Right hindlimb (tissue), 1 donor: Measurements from ENCODE around the gene SPATA16.
A peak's percentile ranks its signal among the peaks of the same experiment; 100 is the strongest.
"Not testable (repeated sequence)": the region's sequence is repeated elsewhere in the genome, so short reads cannot be mapped to it uniquely, and the experiment has no call there.

Experiments
- DNase-seq: peaks from one replicate; pipeline ENCODE4 v3.0.0-alpha.2; 2018

Gene SPATA16

GRCh38 chr3:172938788-172939187 lies 202.2 kb downstream of the SPATA16 start:
- no peak for DNase-seq

- no peak for DNase-seq
These were observed 209.2 kb downstream of the SPATA16 start for GRCh38 chr3:172931746-172932285.

DNA sequence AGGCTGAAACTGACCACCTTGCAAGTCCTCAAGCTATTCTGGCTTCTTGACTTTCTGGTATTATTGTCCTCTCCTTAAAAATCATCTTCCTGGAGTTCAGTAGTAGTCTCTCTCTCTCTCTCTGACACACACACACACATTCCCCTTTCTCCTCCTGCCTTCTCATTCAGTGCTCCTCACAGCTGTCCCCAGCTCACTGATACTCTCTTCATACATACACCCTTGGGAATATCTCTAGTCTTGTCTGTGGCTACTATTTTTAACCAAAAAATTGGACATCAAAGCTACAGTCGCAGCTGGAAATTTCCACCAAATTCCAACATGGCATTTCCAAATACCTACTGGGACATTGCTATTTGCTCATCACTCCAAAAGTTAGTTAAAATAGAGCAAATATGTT lies 211.6 kb downstream of the SPATA16 start:
- DNase-seq, result no peak

GRCh38 chr3:172924546-172924945 lies 216.5 kb downstream of the SPATA16 start:
- DNase-seq, result no peak

DNA sequence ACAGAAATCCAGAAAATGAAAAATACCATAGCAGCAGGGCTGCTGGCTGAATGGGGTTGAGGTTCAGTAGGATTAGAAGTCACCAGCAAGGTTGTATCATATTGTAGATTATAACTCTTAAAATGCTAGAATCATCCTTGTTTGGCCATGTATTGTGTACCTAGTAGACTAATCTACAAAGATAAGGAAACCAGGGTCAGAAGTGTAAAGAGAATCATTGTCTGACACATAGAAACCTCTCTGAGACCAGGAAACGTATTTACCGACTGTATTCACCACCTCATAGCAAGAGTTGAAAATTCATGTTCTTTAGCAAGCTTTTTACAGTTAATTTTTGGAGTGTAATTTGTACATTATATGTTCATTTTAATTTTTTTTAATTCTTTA lies 221.7 kb downstream of the SPATA16 start:
- no peak for DNase-seq

GRCh38 chr3:172918568-172919296 lies 222.3 kb downstream of the SPATA16 start:
- no peak for DNase-seq

DNA sequence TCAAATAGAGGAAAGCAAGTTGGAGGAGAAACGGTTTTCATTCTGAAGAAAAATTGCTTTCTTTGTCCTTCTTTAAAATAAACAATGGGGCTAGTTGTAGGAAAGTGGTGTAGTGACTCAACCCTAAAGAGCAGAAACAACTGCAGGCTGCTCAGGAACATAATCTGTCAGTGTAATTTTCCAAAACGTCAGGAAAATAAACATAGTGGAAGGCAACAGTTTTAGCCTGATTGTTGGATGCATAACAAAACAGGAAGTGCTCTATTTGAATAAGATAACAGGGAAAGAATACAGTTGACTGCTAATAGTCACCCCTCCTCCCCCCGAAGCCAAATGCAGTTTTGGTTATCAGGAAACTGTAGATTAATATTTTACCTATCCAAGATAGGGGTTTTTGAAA lies 222.9 kb downstream of the SPATA16 start:
- DNase-seq, result no peak

DNA sequence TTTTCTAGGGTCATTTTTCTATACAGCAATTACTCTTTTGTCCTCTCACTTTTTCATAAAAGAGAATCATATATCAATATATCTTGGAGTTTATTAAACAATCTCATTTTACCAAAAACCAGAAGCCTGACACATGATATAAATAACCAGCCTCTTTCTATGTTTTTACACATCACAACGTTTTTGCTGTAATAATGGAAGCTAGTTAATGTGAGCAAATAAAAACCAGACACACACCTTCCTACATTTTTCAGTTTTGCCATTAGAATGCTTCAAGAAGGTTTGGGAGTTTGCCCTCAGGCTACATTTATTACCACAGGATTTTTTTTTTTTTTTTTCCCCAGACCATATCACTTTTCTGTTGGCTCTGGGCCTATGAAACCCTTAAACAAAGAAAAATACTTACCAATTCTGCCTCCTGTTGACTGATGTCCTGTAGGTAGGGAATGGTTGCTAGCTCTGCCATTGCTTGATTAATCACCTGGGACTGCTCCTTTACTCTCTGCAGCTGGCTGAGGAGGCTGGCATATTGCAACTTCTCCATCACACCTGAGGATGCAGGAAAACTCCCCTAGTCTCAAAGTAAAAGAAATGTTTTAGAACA lies 225.0 kb downstream of the SPATA16 start:
- no peak for DNase-seq

DNA sequence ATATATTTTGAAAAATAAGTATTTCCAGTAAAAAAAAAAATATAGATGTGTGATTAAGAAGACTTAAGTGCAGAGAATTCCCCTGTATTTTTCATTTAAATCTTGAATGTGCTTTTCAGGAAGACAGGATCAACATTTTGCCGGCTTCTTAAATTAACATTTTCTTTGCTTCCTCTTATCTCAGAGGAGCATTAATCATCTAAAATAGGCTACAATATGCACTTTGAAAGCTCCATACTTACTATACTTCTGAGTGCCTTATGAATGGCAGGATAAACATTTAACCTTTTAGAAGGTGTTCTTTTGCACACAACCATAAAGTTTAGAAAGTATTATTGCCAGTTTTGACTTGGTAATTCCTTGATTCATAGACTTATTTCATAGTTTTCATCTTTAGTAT lies 226.2 kb downstream of the SPATA16 start:
- DNase-seq, result no peak

GRCh38 chr3:172913911-172914655 lies 227.0 kb downstream of the SPATA16 start:
- DNase-seq, result no peak

DNA sequence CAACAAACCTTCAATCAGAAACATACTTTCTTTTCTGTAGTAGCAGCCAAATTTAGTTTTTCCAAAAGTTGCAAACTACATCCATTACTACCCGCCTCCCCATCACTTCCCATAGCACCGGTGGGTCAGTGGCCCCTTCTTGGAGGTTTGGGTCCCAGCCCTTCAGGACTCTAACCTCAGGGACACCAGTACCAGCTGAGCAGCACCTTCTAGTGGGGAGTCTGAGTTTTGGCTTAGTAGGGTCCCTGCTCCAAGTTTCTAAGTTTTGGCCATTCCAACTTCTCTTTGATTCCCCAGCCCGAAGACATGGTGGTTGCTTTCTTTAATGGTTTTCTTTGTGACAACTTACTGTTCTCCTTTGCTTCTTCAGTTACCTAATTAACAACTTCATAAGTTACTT lies 229.9 kb downstream of the SPATA16 start:
- DNase-seq, result no peak

DNA sequence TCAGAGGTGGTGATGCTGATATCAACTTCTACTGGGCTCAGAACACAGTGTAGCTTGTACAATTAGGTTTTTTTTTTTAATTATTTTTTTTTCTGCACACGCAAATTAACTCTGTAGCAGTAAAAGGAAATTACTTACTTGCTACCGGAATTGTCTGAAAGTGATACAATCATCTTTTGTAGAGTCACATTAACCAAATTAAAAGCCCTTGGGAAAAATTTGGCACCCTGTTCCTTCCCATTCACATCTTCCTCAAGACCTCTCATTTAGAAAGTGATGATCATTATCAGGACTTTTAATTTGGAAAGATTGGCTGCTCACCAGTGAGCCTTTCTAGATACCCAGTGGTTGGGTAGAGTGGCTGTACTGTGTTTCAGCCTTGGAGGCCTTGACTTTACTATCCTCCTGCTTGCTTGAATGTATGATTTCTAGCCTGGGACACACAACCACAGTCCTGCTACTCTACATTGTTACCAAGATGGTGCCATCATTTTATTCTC lies 232.2 kb downstream of the SPATA16 start:
- no peak for DNase-seq

- no peak for DNase-seq
These were observed 235.6 kb downstream of the SPATA16 start for GRCh38 chr3:172905451-172905850.

DNA sequence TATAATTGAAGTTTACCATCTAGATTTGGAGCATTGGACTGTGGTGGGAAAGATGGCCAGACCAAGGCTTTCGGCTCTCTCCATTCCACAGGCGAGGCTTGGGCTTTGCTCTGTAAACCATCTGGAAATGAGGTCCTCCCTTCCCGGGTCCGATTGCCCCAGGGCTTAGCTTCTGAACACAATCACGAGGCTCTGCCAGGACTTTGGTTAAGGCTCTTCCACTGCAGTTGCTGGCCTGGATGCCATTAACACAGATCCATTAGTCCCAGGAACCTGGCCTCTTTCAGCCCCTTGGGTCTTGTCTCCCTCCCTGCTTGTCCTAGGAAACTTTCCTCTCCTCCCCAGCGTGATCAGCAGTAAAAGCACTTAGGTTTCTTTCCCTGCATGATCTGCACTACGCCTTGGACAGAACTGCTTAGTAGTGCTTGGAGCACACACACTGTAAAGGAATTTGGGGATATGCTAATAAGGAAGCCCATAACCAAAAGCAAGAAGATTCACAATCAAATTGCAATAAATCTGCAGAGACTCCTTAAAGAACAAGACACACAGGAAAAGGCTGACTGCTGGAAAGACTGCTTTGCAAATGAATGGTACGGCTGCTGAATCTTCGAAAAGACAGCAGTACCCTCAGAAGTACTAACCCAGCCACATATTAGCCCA lies 236.2 kb downstream of the SPATA16 start:
- DNase-seq, result peak; percentile 15

GRCh38 chr3:172903642-172904320 lies 237.3 kb downstream of the SPATA16 start:
- no peak for DNase-seq

DNA sequence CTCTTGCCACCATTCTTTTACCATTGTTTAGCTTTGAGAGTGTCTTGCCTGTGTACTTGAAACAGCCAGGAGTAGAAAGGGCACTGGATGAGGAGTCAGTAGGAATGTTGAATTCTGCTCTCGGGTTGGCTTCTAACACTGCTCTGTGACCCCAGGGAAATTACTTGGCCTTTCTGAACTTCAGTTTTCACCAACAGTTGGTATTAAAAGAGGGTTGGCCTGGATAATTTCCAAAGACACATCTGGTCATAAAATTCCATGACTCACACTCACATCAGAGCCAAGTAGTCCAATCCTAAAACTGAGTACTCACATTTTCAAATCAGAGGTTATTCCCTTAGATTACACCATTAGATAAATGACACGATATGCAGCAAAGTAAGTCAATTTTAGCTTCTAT lies 248.9 kb downstream of the SPATA16 start:
- no peak for DNase-seq

- no peak for DNase-seq
These were observed 255.3 kb downstream of the SPATA16 start for GRCh38 chr3:172885704-172886103.

- DNase-seq, result no peak
These were observed 258.5 kb downstream of the SPATA16 start for GRCh38 chr3:172882563-172882962.

GRCh38 chr3:172879381-172879780 lies 261.7 kb downstream of the SPATA16 start:
- not testable (repeated sequence) for DNase-seq

DNA sequence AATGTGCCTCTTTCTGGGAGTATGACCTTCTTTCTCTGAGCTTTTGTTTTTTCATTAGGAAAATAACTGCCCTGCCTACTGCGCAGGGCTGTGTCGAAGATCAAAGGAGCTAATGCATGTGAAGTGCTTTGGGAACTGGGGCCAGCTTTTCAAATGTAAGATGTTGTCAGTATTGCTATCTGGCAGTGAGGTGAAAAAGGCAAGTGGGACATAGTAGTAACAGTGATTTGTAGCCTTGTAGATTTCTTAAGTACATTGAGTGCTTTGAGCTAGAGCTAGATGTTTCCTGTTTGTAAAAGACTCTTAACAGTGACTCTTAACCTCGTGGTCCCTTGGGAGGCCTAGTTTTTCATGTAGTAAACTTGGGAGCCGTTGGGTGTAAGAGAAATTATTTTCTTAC lies 264.0 kb downstream of the SPATA16 start:
- DNase-seq, result no peak

DNA sequence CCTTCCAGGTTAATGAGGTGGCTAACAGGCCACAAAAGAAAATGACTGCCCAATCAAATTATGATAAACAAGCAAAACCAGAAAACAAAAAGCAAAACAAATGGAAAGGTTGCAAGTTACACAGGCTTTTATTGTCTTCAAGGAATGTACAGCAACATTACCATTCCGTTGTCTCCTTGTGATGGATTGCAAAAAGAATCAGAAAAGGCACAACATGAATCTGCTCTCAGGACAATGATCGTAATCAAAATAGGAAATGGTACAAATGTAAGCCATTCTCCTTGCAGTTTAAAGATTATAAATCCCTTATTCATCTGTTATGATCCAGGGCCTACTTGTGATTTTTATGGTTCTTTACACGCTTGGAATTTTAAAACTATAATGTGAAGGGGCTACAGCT lies 264.7 kb downstream of the SPATA16 start:
- DNase-seq, result no peak

DNA sequence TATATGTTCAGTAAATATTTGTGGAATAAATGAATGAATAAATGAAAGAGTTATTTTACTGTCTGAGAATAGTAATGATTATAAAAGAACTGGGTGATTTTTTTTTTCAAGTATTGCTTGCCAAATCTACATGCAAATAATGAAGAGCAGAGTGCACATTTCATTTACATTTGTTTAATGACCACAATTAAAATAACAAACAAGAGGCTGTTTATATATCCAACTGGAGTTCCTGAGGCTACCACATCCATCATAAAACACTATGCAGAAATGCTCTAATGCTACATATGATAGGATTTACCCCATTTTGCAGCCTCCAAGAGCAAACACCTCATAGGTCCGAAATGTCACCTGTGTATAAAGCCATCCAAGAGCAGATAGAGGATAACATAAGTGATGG lies 266.0 kb downstream of the SPATA16 start:
- DNase-seq, result no peak
